Neural crest cell (in vitro differentiated cells): ENCODE measurements around the gene SPHK2. TPM values are rescaled to one million over a fixed set of nuclear protein-coding genes. Genes with fewer than 3 reads are reported as not detected.
A peak's percentile ranks its signal among the peaks of the same experiment; 100 is the strongest.

ENCODE experiments used
- DNase-seq: peaks from one replicate; pipeline ENCODE4 v3.0.0; 2021; ENCODE audit warnings: low read depth, mixed read lengths, low spot score
- H3K27ac Mint-ChIP-seq: one replicate; pipeline ENCODE4 v1.8.0; 2021; ENCODE audit warnings: mild to moderate bottlenecking, mixed read lengths; ENCODE audit not compliant: unreplicated experiment
- H3K27me3 Mint-ChIP-seq: 2 replicates; pipeline ENCODE4 v1.8.0; 2021; ENCODE audit warnings: low read depth, mild to moderate bottlenecking, mixed read lengths
- H3K36me3 Mint-ChIP-seq: 2 replicates; pipeline ENCODE4 v1.8.0; 2021; ENCODE audit warnings: low read depth, mild to moderate bottlenecking, mixed read lengths
- H3K4me1 Mint-ChIP-seq: 2 replicates; pipeline ENCODE4 v1.8.0; 2021; ENCODE audit warnings: mixed read lengths
- H3K4me3 Mint-ChIP-seq: one replicate; pipeline ENCODE4 v1.8.0; 2021; ENCODE audit warnings: mild to moderate bottlenecking, mixed read lengths
- H3K9me3 Mint-ChIP-seq: 2 replicates; pipeline ENCODE4 v1.8.0; 2021; ENCODE audit warnings: mixed read lengths
- total RNA-seq: library from RNA; stranded (reverse); gene quantifications from 2 replicates; pipeline ENCODE4 v1.2.1, GENCODE V29; 2021
- TF ChIP-seq, protein P1 (sequence below): fragments of 200-600 bp; sonication (generic); conservative IDR thresholded peaks from 2 replicates; pipeline ENCODE4 v1.5.0; 2021; ENCODE audit warnings: antibody characterized with exemption, mild to moderate bottlenecking

The SPHK2 gene
- total RNA-seq, 1 donor from 2014 or later, result 50.3 TPM

DNA sequence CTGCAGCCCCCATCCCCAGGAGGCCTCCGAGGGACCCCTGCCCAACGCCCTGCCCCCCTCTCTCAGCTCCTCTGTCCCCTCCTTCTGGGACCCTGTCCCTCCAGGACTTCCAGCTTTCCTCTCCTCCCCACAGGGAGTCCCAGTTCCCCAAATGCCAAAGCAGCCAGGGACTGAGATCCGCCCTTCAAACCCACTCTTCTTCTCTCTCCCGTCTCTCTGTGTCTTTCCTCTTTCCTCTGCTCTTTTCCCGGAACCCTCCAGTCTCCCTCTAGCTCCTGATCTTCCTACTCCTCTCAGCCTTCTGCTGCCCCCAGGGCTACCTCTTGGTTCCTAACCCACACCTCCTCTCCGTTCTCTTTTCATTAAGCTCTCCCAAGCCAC lies 26.3 kb downstream of the SPHK2 start:
- Mint-ChIP-seq H3K4me1 (peaks cover 24% of the 10 kb centered on the region), H3K27me3 (peaks cover 17% of the 10 kb centered on the region), H3K9me3 (no peaks in the 10 kb centered on the region), H3K4me3 (peak overlapping the region; percentile 81), H3K27ac (peak overlapping the region; percentile 19), H3K36me3 (no peaks in the 10 kb centered on the region)
- DNase-seq, result no peak
- TF ChIP-seq, protein P1, sequence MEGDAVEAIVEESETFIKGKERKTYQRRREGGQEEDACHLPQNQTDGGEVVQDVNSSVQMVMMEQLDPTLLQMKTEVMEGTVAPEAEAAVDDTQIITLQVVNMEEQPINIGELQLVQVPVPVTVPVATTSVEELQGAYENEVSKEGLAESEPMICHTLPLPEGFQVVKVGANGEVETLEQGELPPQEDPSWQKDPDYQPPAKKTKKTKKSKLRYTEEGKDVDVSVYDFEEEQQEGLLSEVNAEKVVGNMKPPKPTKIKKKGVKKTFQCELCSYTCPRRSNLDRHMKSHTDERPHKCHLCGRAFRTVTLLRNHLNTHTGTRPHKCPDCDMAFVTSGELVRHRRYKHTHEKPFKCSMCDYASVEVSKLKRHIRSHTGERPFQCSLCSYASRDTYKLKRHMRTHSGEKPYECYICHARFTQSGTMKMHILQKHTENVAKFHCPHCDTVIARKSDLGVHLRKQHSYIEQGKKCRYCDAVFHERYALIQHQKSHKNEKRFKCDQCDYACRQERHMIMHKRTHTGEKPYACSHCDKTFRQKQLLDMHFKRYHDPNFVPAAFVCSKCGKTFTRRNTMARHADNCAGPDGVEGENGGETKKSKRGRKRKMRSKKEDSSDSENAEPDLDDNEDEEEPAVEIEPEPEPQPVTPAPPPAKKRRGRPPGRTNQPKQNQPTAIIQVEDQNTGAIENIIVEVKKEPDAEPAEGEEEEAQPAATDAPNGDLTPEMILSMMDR, result no peak

- peak; percentile 92 for DNase-seq
- Mint-ChIP-seq H3K36me3 (no peaks in the 10 kb centered on the region), H3K9me3 (no peaks in the 10 kb centered on the region), H3K27me3 (peaks cover 14% of the 10 kb centered on the region), H3K27ac (peak within 1 kb of the TSS; percentile 43), H3K4me3 (peak within 1 kb of the TSS; percentile 81), H3K4me1 (peaks cover 24% of the 10 kb centered on the region)
- TF ChIP-seq, protein P1, result peak; percentile 85
Observed at GRCh38 chr19:48646001-48646721, 26.9 kb downstream of the SPHK2 start, which contains the start of gene CA11. Gene CA11 (minus strand): TSS chr19:48646187. CDS start chr19:48645632, 555 bp downstream.

DNA sequence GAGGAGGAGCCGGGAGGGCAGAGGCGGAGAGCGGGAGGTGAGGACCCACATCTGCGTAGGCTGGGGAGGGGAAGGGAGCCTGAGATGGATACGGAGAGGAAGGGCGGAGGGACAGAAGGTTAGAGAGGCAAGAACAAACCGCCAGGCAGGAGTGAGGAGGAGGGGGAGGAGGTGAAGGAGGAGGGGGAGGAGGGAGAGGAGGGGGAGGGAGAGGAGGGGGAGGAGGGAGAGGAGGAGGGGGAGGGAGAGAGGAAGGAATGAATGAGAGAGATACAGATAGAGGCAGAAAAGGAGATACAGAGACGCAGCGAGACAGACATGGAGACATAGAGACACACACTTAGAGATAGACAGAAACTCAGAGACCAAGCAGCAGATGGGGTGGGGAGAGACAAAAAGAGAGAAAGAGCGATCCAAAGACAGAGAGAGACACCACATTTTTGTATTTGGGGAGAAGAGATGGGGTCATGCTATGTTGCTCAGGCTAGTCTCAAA lies 27.5 kb downstream of the SPHK2 start:
- Mint-ChIP-seq H3K27me3 (peaks cover 10% of the 10 kb centered on the region), H3K4me3 (peak overlapping the region; percentile 59), H3K36me3 (no peaks in the 10 kb centered on the region), H3K27ac (no peak overlapping the region), H3K4me1 (peaks cover 24% of the 10 kb centered on the region), H3K9me3 (no peaks in the 10 kb centered on the region)
- DNase-seq, result no peak
- TF ChIP-seq, protein P1, result no peak

- DNase-seq, result no peak
- Mint-ChIP-seq H3K27ac (no peak overlapping the region), H3K9me3 (no peaks in the 10 kb centered on the region), H3K36me3 (no peaks in the 10 kb centered on the region), H3K4me1 (peaks cover 24% of the 10 kb centered on the region), H3K4me3 (no peak overlapping the region), H3K27me3 (peaks cover 6% of the 10 kb centered on the region)
- TF ChIP-seq, protein P1, result no peak
Observed at GRCh38 chr19:48648134-48648533, 28.8 kb downstream of the SPHK2 start.

- Mint-ChIP-seq H3K4me1 (peaks cover 9% of the 10 kb centered on the region), H3K27ac (no peak overlapping the region), H3K4me3 (no peak overlapping the region), H3K36me3 (no peaks in the 10 kb centered on the region), H3K27me3 (no peaks in the 10 kb centered on the region), H3K9me3 (no peaks in the 10 kb centered on the region)
- TF ChIP-seq, protein P1, result no peak
- DNase-seq, result no peak
Observed at GRCh38 chr19:48650974-48651682, 31.8 kb downstream of the SPHK2 start.
